Measurements from ENCODE around the gene OPA1.

DNA sequence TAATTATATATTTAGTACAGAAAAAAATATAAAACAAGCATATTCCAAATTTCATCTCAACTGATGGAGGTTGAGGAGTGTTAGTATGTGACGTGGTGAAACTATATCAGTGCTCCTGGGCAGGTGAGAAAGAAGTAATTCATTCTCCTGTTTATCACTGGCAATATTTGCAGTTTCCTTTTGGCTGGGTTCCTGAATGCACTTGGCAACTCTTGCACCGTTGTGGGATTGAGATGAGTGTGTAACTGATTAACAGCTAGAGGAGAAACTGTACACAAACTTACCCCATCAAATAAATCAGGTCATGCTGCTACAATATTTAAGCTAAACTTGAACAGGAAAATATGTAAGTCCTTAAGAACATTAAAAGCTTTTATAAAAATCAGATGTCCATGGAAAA is 36.2 kb upstream of the OPA1 start:
- TF ChIP-seq, protein P1, sequence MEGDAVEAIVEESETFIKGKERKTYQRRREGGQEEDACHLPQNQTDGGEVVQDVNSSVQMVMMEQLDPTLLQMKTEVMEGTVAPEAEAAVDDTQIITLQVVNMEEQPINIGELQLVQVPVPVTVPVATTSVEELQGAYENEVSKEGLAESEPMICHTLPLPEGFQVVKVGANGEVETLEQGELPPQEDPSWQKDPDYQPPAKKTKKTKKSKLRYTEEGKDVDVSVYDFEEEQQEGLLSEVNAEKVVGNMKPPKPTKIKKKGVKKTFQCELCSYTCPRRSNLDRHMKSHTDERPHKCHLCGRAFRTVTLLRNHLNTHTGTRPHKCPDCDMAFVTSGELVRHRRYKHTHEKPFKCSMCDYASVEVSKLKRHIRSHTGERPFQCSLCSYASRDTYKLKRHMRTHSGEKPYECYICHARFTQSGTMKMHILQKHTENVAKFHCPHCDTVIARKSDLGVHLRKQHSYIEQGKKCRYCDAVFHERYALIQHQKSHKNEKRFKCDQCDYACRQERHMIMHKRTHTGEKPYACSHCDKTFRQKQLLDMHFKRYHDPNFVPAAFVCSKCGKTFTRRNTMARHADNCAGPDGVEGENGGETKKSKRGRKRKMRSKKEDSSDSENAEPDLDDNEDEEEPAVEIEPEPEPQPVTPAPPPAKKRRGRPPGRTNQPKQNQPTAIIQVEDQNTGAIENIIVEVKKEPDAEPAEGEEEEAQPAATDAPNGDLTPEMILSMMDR (IDR thresholded peaks at IDR 0.05) = no peak
- no peak for TF ChIP-seq POLR2A (IDR thresholded peaks at IDR 0.05)
- TF ChIP-seq EP300 (IDR thresholded peaks at IDR 0.05) = no peak
